ENCODE measurements around the gene BRMS1L.

BRMS1L gene

DNA sequence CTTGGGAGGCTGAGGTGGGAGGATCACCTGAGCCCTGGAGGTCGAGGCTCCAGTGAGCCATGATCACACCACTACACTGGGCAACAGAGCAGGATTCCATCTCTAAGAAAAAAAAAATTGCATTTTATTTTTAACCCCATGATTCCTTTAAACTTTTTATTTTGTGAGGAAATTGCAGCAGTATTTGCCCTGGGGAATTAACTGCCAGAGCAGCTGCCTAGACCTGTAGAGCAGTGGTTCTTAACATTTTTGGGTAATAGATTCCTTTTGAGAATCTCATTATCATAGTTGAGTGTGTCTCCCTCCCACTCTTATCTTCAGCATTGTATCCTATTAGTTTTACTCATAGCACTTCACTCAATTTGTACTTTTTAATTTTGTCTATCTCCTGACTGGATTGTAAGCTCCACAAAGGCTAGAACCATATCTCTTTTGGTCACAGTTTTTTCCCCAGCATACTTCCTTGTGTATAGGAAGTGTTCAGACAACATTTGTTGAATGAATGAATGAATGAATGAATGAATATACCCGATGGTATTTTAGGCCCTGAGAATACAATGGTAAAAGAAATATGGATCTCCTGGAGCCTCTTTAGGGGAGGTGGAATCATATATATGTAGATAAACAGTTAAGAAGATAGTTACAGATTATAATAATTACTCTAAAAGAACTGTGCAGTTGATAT lies 40.6 kb downstream of the BRMS1L start:
- DNase-seq (ENCODE audit: low read depth, low spot score) = no peak
- no peak overlapping the region for H3K4me3 ChIP-seq (ENCODE audit: low read depth, low read length)
- in situ Hi-C loops (cut with HindIII; ENCODE audit: low sequenced_read_pairs) = no loop called here
- TF ChIP-seq, protein P1, sequence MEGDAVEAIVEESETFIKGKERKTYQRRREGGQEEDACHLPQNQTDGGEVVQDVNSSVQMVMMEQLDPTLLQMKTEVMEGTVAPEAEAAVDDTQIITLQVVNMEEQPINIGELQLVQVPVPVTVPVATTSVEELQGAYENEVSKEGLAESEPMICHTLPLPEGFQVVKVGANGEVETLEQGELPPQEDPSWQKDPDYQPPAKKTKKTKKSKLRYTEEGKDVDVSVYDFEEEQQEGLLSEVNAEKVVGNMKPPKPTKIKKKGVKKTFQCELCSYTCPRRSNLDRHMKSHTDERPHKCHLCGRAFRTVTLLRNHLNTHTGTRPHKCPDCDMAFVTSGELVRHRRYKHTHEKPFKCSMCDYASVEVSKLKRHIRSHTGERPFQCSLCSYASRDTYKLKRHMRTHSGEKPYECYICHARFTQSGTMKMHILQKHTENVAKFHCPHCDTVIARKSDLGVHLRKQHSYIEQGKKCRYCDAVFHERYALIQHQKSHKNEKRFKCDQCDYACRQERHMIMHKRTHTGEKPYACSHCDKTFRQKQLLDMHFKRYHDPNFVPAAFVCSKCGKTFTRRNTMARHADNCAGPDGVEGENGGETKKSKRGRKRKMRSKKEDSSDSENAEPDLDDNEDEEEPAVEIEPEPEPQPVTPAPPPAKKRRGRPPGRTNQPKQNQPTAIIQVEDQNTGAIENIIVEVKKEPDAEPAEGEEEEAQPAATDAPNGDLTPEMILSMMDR (IDR thresholded peaks at IDR 0.05; ENCODE audit: low read depth, low read length) = no peak

DNA sequence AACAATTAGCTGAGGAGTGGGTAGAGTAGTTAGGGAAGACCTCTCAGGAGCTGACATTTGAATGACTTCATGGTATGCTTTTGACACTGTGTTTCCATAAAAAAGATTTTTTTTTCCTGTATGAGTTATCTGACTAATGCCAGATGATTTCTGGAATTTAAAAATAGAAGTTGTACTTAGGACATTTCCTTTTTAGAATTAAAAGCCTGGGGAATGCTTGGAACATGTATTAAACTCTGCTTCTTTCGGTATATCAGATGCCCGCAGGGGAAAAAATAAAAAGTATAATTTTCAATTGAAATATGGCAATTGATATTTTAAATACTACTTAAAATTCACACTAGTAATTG lies 41.1 kb downstream of the BRMS1L start:
- TF ChIP-seq, protein P1 (IDR thresholded peaks at IDR 0.05; ENCODE audit: low read depth, low read length) = no peak
- no peak for DNase-seq (ENCODE audit: low read depth, low spot score)
- no peak overlapping the region for H3K4me3 ChIP-seq (ENCODE audit: low read depth, low read length)
- in situ Hi-C loops (cut with HindIII; ENCODE audit: low sequenced_read_pairs) = no loop called here

DNA sequence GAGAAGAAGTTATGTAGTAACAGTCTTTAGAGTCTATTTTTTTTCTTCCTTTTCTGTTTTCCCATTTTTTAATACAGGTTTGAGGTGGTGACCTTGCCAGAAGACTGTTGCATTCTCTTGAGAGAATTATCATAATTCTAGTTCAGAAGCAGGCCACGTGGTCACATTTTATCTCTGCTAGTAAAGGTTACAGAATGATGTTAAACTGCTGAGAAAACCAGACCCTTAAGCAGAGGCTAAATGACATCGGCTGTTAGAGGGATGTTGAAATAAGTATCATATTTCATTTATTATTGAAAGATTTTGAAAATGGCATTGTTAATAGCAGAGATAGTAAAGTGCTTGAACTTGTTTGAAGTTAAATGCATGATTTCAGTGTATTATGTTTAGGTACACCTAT lies 49.2 kb downstream of the BRMS1L start:
- H3K4me3 ChIP-seq (ENCODE audit: low read depth, low read length) = no peak overlapping the region
- in situ Hi-C loops (cut with HindIII; ENCODE audit: low sequenced_read_pairs) = no loop called here
- TF ChIP-seq, protein P1 (IDR thresholded peaks at IDR 0.05; ENCODE audit: low read depth, low read length) = no peak
- no peak for DNase-seq (ENCODE audit: low read depth, low spot score)

DNA sequence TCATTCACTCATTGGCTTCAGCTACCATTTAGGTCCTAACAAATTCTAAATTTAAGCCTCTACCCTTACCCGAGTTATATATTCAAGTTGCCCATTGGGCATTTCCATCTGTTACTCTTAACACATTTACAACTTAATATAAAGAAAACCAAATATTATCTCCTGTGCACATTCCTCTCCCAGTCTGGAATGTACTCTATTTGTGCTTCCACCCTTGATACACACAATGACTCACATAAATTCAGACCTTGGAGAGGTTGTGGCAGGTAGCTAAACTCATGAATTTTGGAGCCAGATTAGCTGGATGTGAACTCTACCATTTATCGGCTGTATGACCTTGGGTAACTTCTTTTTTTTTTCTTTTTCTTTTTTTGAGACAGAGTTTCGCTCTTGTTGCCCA lies 51.1 kb downstream of the BRMS1L start:
- DNase-seq (ENCODE audit: low read depth, low spot score) = no peak
- TF ChIP-seq, protein P1 (IDR thresholded peaks at IDR 0.05; ENCODE audit: low read depth, low read length) = no peak
- no peak overlapping the region for H3K4me3 ChIP-seq (ENCODE audit: low read depth, low read length)
- in situ Hi-C loops (cut with HindIII; ENCODE audit: low sequenced_read_pairs) = no loop called here

DNA sequence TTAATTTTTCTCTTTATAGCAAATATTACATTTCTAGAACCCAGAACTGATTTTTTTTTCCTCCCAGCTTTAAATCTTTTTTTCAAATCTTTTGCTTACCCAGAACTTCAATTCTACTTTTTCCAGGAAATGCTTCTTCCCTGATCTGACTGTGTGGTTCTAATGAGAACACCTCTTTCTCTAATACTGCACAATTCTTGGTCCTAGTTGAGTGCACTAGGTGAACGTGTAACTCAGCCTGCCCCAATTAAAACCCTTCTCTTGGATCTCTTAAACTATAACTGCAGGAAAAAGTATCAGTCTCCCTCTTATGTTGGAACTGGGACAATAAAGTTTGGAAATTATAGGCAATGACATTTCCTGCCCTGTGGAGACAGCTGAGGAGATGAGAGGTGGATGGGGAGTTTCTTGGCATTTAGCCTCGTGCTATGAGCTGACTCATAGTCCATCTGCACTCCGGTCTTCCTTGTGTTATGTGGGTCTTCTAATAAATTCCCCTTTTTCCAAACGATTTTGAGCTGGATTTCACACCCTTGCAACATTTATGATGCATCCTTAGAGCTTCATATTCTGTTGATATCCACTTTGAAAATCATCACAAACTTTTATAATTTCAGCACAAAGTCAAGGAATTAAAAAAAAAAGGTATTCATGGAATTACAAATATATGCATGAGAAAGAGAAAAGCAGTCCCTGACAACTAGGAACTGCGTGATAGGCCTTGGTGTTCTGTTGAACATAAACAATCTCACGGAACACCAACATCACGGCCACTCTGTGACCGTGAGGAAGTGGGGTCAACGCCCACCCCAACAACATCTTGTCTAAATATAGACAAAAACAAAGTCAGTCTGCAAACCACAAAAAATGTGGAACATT lies 52.4 kb downstream of the BRMS1L start:
- TF ChIP-seq, protein P1 (IDR thresholded peaks at IDR 0.05; ENCODE audit: low read depth, low read length) = no peak
- peak; percentile 90 for DNase-seq (ENCODE audit: low read depth, low spot score)
- H3K4me3 ChIP-seq (ENCODE audit: low read depth, low read length) = no peak overlapping the region
- in situ Hi-C loops (cut with HindIII; ENCODE audit: low sequenced_read_pairs) = no loop called here

DNA sequence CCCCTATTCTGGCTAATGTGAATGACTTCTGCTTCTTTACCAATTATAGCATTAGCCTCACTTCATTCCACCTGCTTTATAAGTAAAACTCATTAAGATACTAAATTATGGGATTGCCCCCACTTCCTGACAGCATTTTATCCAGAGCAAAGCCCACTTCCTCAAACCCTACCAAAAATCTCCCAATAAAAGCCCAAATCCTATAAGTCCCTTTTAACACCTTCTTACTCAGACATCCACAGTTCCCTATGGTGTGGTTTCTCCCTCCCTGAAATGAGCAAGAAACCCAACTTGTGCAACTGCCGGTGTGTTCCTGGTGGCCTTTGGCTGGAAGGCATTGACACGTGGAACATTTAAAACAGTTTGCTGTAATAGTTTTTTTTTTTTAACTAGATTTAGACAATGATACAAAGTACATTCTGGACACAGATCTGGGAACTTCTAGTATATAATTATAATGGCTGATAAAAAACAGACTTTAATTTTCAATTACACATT lies 53.1 kb downstream of the BRMS1L start:
- H3K4me3 ChIP-seq (ENCODE audit: low read depth, low read length) = no peak overlapping the region
- TF ChIP-seq, protein P1 (IDR thresholded peaks at IDR 0.05; ENCODE audit: low read depth, low read length) = no peak
- DNase-seq (ENCODE audit: low read depth, low spot score) = no peak
- in situ Hi-C loops (cut with HindIII; ENCODE audit: low sequenced_read_pairs) = no loop called here

All from astrocyte of the spinal cord (primary cell).